Activated T-helper 2 cell treated with anti-CD3 and anti-CD28 coated beads, Interferon-gamma antibody, Interleukin-2, Interleukin-4, amounts not matched to agents 10 μg/mL and 5 μg/mL and 100 μg/mL, durations not matched to agents 14 hours and 24 hours and 36 hours (primary cell): ENCODE data around the gene SON. TPM values are rescaled to one million over a fixed set of nuclear protein-coding genes. Genes with fewer than 3 reads are reported as not detected.

Source experiments
- DNase-seq: peaks from one replicate; pipeline ENCODE4 v3.0.0; 2021; ENCODE audit warnings: low spot score
- H3K27ac Mint-ChIP-seq: one replicate; pipeline ENCODE4 v1.8.0; 2021; ENCODE audit warnings: mixed read lengths
- H3K27me3 Mint-ChIP-seq: one replicate; pipeline ENCODE4 v1.8.0; 2021; ENCODE audit warnings: low read depth, mixed read lengths
- H3K36me3 Mint-ChIP-seq: one replicate; pipeline ENCODE4 v1.8.0; 2021; ENCODE audit warnings: low read depth, mixed read lengths
- H3K4me1 Mint-ChIP-seq: one replicate; pipeline ENCODE4 v1.8.0; 2021; ENCODE audit warnings: low read depth, mixed read lengths
- H3K4me3 Mint-ChIP-seq: one replicate; pipeline ENCODE4 v1.8.0; 2021; ENCODE audit warnings: low read depth, mild to moderate bottlenecking, moderate library complexity, mixed read lengths
- H3K9me3 Mint-ChIP-seq: one replicate; pipeline ENCODE4 v1.8.0; 2021; ENCODE audit warnings: mixed read lengths
- intact Hi-C: fragments of 100-400 bp; cut with micrococcal nuclease; formaldehyde crosslinking; loops from one replicate; pipeline ENCODE4 v1.15.1; 2023
- total RNA-seq: library from RNA; stranded (reverse); gene quantifications from 2 replicates; pipeline ENCODE4 v1.2.3, GENCODE V29; 2022

The SON gene
- total RNA-seq, 1 donor from 2014 or later: 376 TPM

DNA sequence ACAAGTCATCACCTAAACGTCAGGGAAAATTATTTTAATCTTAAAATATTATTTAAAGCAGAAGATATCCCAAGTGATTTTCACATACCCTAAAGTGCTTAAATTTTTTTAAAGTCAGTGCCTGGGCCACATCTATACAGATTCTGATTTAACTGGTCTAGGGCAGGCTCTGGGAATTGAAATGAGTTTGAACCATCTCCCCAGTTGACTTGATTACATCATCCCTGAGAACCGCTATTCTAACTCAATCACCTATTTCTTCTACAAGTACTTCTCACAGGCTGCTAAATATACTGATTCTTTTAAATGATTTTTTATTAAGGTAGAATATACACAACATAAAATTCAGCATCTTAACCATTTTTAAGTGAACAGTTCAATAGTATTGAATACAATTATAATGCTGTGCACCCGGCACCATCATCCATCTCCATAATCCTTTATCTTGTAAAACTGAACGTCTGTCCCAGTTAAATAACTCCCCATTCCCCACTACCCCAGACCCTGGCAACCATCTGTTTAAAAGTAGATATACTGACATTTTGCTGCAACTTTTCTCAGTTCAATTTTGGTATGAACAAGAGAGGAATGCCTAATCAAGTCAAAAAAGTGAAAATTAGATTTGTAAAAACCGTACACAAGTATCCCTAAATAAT lies 20.4 kb upstream of the SON start:
- Mint-ChIP-seq H3K36me3 (peaks cover 60% of the 10 kb centered on the region), H3K9me3 (no peaks in the 10 kb centered on the region), H3K27ac (peak overlapping the region; percentile 22), H3K4me1 (no peaks in the 10 kb centered on the region), H3K27me3 (no peaks in the 10 kb centered on the region), H3K4me3 (no peak overlapping the region)
- intact Hi-C loops: no loop called here
- no peak for DNase-seq

- Mint-ChIP-seq H3K27me3 (no peaks in the 10 kb centered on the region), H3K4me3 (no peak overlapping the region), H3K27ac (peak overlapping the region; percentile 22), H3K4me1 (no peaks in the 10 kb centered on the region), H3K36me3 (peaks cover 60% of the 10 kb centered on the region), H3K9me3 (no peaks in the 10 kb centered on the region)
- DNase-seq: no peak
- intact Hi-C loops: no loop called here
Measured at GRCh38 chr21:33522953-33523349, 19.9 kb upstream of the SON start.

DNA sequence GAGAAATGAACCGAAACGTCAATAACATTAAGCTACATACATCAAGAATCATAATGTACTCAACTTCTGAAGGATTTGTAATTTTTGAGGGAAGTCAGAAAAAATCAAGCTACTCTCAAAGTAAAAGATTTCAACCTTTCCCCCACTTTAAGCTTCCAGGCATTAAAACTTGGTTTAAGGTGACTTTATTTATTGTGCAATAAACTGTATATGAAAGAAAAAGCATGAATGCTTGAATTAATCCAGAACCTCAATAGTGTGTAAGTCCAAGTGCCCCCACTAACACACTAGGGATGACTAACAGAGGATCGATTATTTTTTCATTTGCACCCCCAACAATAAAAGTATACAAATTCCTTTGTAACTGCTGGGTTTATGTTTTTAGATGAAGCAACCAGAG lies 11.8 kb upstream of the SON start:
- Mint-ChIP-seq H3K9me3 (no peaks in the 10 kb centered on the region), H3K4me1 (peaks cover 2% of the 10 kb centered on the region), H3K27ac (no peak overlapping the region), H3K4me3 (no peak overlapping the region), H3K36me3 (peaks cover 77% of the 10 kb centered on the region), H3K27me3 (no peaks in the 10 kb centered on the region)
- DNase-seq: no peak
- intact Hi-C loops: no loop called here

DNA sequence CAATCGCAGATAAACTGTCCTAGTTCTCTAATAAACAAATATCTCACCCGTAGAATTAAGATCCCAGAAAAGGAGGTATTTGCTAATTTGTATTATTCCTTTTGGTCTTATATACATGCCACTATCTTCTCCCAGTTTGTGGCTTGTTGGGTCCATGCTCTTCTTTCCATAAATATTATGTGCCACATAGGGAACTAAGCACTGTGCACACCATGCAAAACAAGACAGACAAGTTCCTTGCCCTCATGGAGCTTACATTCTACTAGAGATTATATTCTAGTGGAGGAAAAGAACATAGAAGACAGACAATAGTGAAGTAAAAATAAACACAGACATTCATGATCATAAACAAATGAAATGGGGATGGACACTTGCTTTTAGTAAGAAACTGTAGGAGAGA lies 5.6 kb upstream of the SON start:
- H3K36me3 Mint-ChIP-seq: peaks cover 73% of the 10 kb centered on the region
- H3K27ac Mint-ChIP-seq: peak overlapping the region; percentile 15
- H3K4me1 Mint-ChIP-seq: peaks cover 20% of the 10 kb centered on the region
- intact Hi-C loops: no loop called here
- no peak for DNase-seq
- no peaks in the 10 kb centered on the region for H3K27me3 Mint-ChIP-seq
- peaks cover 5% of the 10 kb centered on the region for H3K9me3 Mint-ChIP-seq
- no peak overlapping the region for H3K4me3 Mint-ChIP-seq

- Mint-ChIP-seq H3K4me1 (peaks cover 23% of the 10 kb centered on the region), H3K36me3 (peaks cover 69% of the 10 kb centered on the region), H3K9me3 (peaks cover 5% of the 10 kb centered on the region), H3K27me3 (no peaks in the 10 kb centered on the region), H3K4me3 (no peak overlapping the region), H3K27ac (no peak overlapping the region)
- intact Hi-C loops: loop anchor here (5.0 kb wide), 1 partner anchor 312 kb away; the partner anchor contains the start of gene IFNAR2
- DNase-seq: no peak
Measured at GRCh38 chr21:33539616-33540015, 3.2 kb upstream of the SON start.

DNA sequence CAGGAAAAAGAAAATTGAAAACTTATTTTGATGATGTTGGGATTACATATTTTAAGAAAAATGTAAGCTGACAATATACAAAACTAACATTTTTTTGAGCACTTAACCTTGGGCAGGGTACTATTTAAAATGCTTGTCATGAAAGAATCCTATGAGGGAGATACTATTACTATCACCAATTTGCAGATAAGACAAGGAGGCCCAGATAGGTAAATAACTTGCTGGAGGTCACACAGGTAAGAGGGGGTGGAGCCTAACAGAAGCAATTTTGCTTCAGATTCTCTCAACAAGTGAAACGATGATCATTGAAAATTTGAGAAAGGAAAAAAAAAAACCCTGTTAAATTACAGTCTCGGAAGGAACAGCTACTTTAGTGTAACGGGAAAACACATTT lies 2.1 kb upstream of the SON start:
- H3K9me3 Mint-ChIP-seq: peaks cover 5% of the 10 kb centered on the region

DNA sequence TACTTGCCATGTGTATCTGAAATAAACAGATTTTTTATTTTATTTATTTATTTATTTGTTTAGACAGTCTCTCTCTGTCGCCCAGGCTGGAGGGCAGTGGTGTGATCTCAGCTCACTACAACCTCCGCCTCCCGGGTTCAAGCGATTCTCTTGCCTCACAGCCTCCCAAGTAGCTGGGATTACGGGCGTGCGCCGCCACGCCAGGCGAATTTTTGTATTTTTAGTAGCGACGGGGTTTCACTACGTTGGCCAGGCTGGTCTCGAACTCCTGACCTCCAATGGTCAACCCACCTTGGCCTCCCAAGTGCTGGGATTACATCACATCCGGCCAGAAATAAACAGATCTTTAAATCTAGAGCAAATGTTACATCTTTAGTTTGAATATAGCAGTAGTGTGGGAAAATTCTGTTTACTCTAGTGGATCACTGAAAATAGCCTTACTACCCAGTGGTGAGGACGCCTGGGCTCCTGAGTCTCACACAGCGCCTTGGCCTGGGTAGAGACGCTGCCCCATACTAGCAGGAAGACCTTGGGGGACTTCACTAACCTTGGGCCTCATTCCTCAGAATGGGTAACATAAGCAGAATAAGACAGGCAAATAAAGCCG lies 1.6 kb upstream of the SON start:
- H3K27ac Mint-ChIP-seq: peak overlapping the region; percentile 100
- peaks cover 36% of the 10 kb centered on the region for H3K4me1 Mint-ChIP-seq
- DNase-seq: no peak
- peaks cover 5% of the 10 kb centered on the region for H3K9me3 Mint-ChIP-seq
- intact Hi-C loops: loop anchor here (5.0 kb wide), 1 partner anchor 314 kb away; the partner anchor contains the start of gene IFNAR2
- no peaks in the 10 kb centered on the region for H3K27me3 Mint-ChIP-seq
- H3K4me3 Mint-ChIP-seq: peak overlapping the region; percentile 95
- peaks cover 63% of the 10 kb centered on the region for H3K36me3 Mint-ChIP-seq

More for the DNA sequence above, 2.1 kb upstream of the SON start:
- H3K27me3 Mint-ChIP-seq: no peaks in the 10 kb centered on the region
- intact Hi-C loops: loop anchor here (5.0 kb wide), 1 partner anchor 313 kb away; the partner anchor contains the start of gene IFNAR2
- DNase-seq: no peak
- H3K4me1 Mint-ChIP-seq: peaks cover 31% of the 10 kb centered on the region
- H3K27ac Mint-ChIP-seq: peak overlapping the region; percentile 100
- H3K36me3 Mint-ChIP-seq: peaks cover 63% of the 10 kb centered on the region
- peak overlapping the region; percentile 95 for H3K4me3 Mint-ChIP-seq

GRCh38 chr21:33541756-33542639 lies 840 bp upstream of the SON start, which contains the start of gene GART:
GART (minus strand) TSS chr21:33542117; CDS start chr21:33539315, 2,802 bp downstream.
- intact Hi-C loops: loop anchor here (1.0 to 5.0 kb wide), 6 partner anchors 25 to 770 kb away; partner anchors contain the start of genes CRYZL1, DNAJC28 and IFNAR2
- Mint-ChIP-seq H3K4me3 (peak within 1 kb of the TSS; percentile 95), H3K4me1 (peaks cover 36% of the 10 kb centered on the region), H3K27me3 (no peaks in the 10 kb centered on the region), H3K27ac (peak within 1 kb of the TSS; percentile 100), H3K36me3 (peaks cover 59% of the 10 kb centered on the region), H3K9me3 (peaks cover 5% of the 10 kb centered on the region)
- peak; percentile 80 for DNase-seq

- no peaks in the 10 kb centered on the region for H3K27me3 Mint-ChIP-seq
- H3K4me3 Mint-ChIP-seq: peak overlapping the region; percentile 95
- intact Hi-C loops: loop anchor here (1.0 to 5.0 kb wide), 4 partner anchors 23 to 316 kb away; partner anchors contain the start of genes DNAJC28, DONSON and IFNAR2
- peak; percentile 72 for DNase-seq
- H3K27ac Mint-ChIP-seq: peak overlapping the region; percentile 100
- no peaks in the 10 kb centered on the region for H3K9me3 Mint-ChIP-seq
- H3K36me3 Mint-ChIP-seq: peaks cover 57% of the 10 kb centered on the region
- peaks cover 31% of the 10 kb centered on the region for H3K4me1 Mint-ChIP-seq
Measured at GRCh38 chr21:33543505-33544129, 779 bp downstream of the SON start.

DNA sequence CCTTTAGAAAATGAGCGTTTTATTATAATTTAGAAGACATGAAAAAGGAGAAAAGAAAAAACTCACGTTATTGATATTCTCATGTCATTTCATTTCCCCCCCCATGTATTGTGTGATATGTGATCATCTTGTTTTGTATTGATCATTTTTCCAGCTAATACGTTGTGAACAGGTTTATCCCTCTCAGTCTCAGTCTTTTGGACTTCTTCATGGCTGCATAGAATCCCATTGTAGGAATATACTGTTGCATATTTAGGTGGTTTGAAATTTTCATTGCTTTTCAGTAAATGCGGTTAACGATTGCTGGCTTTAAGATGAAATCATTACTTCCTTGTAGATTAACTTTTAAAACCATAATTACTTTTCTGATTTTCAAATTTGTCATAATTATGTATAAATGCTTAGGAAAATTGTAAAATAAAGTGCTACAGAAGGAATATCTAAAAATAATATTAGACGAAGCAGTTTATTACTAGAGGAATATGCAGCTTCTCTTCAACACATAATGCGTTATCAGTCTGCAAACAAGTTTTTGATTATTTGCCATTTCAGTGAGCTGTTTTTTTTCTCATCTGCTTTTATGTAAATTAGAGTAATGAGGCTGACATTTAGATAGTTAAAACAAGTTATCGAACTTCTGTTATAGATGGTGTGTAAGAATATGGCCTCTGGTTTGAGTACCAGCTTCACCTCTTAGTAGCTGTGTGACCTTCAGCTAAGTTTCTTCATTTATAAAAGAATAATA lies 1.8 kb downstream of the SON start:
- H3K4me3 Mint-ChIP-seq: peak overlapping the region; percentile 95
- no peaks in the 10 kb centered on the region for H3K27me3 Mint-ChIP-seq
- H3K4me1 Mint-ChIP-seq: peaks cover 29% of the 10 kb centered on the region
- H3K9me3 Mint-ChIP-seq: no peaks in the 10 kb centered on the region
- intact Hi-C loops: loop anchor here (5.0 kb wide), 1 partner anchor 317 kb away; the partner anchor contains the start of gene IFNAR2
- DNase-seq: no peak
- H3K36me3 Mint-ChIP-seq: peaks cover 60% of the 10 kb centered on the region
- H3K27ac Mint-ChIP-seq: peak overlapping the region; percentile 100

GRCh38 chr21:33546086-33546485 lies 3.2 kb downstream of the SON start:
- intact Hi-C loops: no loop called here
- peak overlapping the region; percentile 42 for H3K27ac Mint-ChIP-seq

More at GRCh38 chr21:33546086-33546485, 3.2 kb downstream of the SON start:
- H3K9me3 Mint-ChIP-seq: no peaks in the 10 kb centered on the region
- H3K4me1 Mint-ChIP-seq: peaks cover 20% of the 10 kb centered on the region
- H3K36me3 Mint-ChIP-seq: peaks cover 59% of the 10 kb centered on the region
- H3K27me3 Mint-ChIP-seq: no peaks in the 10 kb centered on the region
- H3K4me3 Mint-ChIP-seq: no peak overlapping the region
- DNase-seq: no peak
